ENCODE results near the gene CASP9.

GRCh38 chr1:15452216-15452615 lies 71.8 kb downstream of the CASP9 start:
- TF ChIP-seq CTCF (IDR thresholded peaks at IDR 0.05; ENCODE audit: poor library complexity) (no peak), EZH2 (IDR thresholded peaks at IDR 0.05; ENCODE audit: borderline replicate concordance) (no peak)
